Stomach (tissue), 4 donors: ENCODE data around the gene BACE1.

Experiments used
- CTCF ChIP-seq, 7 experiments: fragments of 450-650 bp in 4 of 7; fragments of 200-600 bp in 3 of 7; sonication (generic) in 3 of 7; IDR thresholded peaks; one replicate each; pipeline ENCODE4 v1.5.1; 2016 to 2019; ENCODE audit warnings: antibody characterized with exemption in 7 of 7, control low read depth in 2 of 7, mild to moderate bottlenecking in 1 of 7
- POLR2AphosphoS5 ChIP-seq, 3 donors: sonication (generic); formaldehyde crosslinking; IDR thresholded peaks; one replicate each; pipeline ENCODE4 v1.6.1; 2016; ENCODE audit warnings: antibody characterized with exemption in 3 of 3

GRCh38 chr11:117305145-117305544, 10.9 kb downstream of the BACE1 start:
- TF ChIP-seq CTCF (IDR thresholded peaks at IDR 0.05) = no peak
- TF ChIP-seq POLR2AphosphoS5 (IDR thresholded peaks at IDR 0.05) = no peak
